Prostate gland (tissue), 2 donors: ENCODE data around the gene CALML3. TPM values are rescaled to one million over a fixed set of nuclear protein-coding genes. Genes with fewer than 3 reads are reported as not detected.

Experiments used
- DNase-seq: peaks from one replicate; pipeline ENCODE4 v3.0.0-alpha.2; 2019; ENCODE audit warnings: low spot score
- H3K27ac ChIP-seq, 2 donors: fragments of 200-600 bp; sonication (generic); 2 replicates each; pipeline ENCODE4 v1.5.1; 2017 to 2019
- H3K27me3 ChIP-seq: fragments of 200-600 bp; sonication (generic); replicated peaks from 2 replicates; pipeline ENCODE4 v1.5.1; 2019; ENCODE audit not compliant: insufficient read depth
- H3K36me3 ChIP-seq, 2 donors: fragments of 200-600 bp; sonication (generic); 1 replicate in 1 of 2; 2 replicates in 1 of 2; pipeline versions ENCODE4 v1.5.1 to v1.8.1; 2017 to 2019
- H3K4me1 ChIP-seq: fragments of 200-600 bp; sonication (generic); replicated peaks from 2 replicates; pipeline ENCODE4 v1.5.1; 2019
- H3K4me3 ChIP-seq, 2 donors: fragments of 200-600 bp; sonication (generic); 2 replicates each; pipeline ENCODE4 v1.5.1; 2017 to 2019
- H3K9me3 ChIP-seq: fragments of 200-600 bp; sonication (generic); 2 replicates; pipeline ENCODE4 v1.5.1; 2017
- CTCF ChIP-seq, 4 experiments: fragments of 200-600 bp in 2 of 4; fragments of 450-650 bp in 2 of 4; sonication (generic) in 2 of 4; IDR thresholded peaks; 1 replicate in 3 of 4; 2 replicates in 1 of 4; pipeline ENCODE4 v1.5.1; 2016 to 2019; ENCODE audit warnings: antibody characterized with exemption in 4 of 4, mild to moderate bottlenecking in 2 of 4, moderate library complexity in 2 of 4
- POLR2A ChIP-seq: fragments of 450-650 bp; IDR thresholded peaks from one replicate; pipeline ENCODE4 v1.6.1; 2016; ENCODE audit warnings: antibody characterized with exemption, mild to moderate bottlenecking
- POLR2AphosphoS5 ChIP-seq: sonication (generic); formaldehyde crosslinking; IDR thresholded peaks from one replicate; pipeline ENCODE4 v1.6.1; 2017; ENCODE audit warnings: antibody characterized with exemption
- WGBS: methylation state at CpG from one replicate; pipeline ENCODE4 v1.1.5; 2018; 5-methylcytosine and 5-hydroxymethylcytosine counted together
- intact Hi-C: fragments of 100-400 bp; cut with DNase I; formaldehyde crosslinking; loops from one replicate; pipeline ENCODE4 v1.14.2; 2022
- total RNA-seq, 2 donors: library from RNA; depleted of rRNA; stranded (reverse); fragments of >200 nt; gene quantifications; one replicate each; pipeline ENCODE4 v1.1.0, GENCODE V29; 2016

CALML3 gene
- total RNA-seq, 2 donors from 2014 or later, result 1.6 to 8.0 TPM

GRCh38 chr10:5499493-5500140 is 25.1 kb upstream of the CALML3 start, which contains the start of gene CALML5:
Gene CALML5 (minus strand): TSS chr10:5499570. CDS start chr10:5499438, 132 bp downstream.
- H3K4me1 ChIP-seq, result peaks cover 21% of the 10 kb centered on the region
- WGBS, result 53% methylated on average over 10 of the region's 10 CpGs
- DNase-seq, result no peak
- no peak within 1 kb of the TSS for H3K27ac ChIP-seq
- intact Hi-C loops, result no loop called here
- H3K4me3 ChIP-seq, result no peak within 1 kb of the TSS
- no peaks in the 10 kb centered on the region for H3K9me3 ChIP-seq
- TF ChIP-seq CTCF (IDR thresholded peaks at IDR 0.05), result no peak
- no peak for TF ChIP-seq POLR2AphosphoS5
- no peak for TF ChIP-seq POLR2A
- H3K36me3 ChIP-seq, result no peaks in the 10 kb centered on the region
- H3K27me3 ChIP-seq, result no peaks in the 10 kb centered on the region

GRCh38 chr10:5500162-5500670 is 24.5 kb upstream of the CALML3 start:
- Histone ChIP-seq H3K27me3 (no peaks in the 10 kb centered on the region), H3K4me1 (peaks cover 21% of the 10 kb centered on the region), H3K9me3 (no peaks in the 10 kb centered on the region), H3K36me3 (no peaks in the 10 kb centered on the region), H3K27ac (no peak overlapping the region), H3K4me3 (no peak overlapping the region)
- TF ChIP-seq CTCF (IDR thresholded peaks at IDR 0.05), result no peak
- no peak for TF ChIP-seq POLR2AphosphoS5
- no peak for TF ChIP-seq POLR2A
- intact Hi-C loops, result no loop called here
- WGBS, result 91% methylated on average over 7 of the region's 7 CpGs
- DNase-seq, result no peak

GRCh38 chr10:5500910-5501309 is 23.9 kb upstream of the CALML3 start:
- Histone ChIP-seq H3K27ac (no peak overlapping the region), H3K4me1 (peaks cover 21% of the 10 kb centered on the region)
- 93% methylated on average over 5 of the region's 5 CpGs for WGBS

GRCh38 chr10:5502061-5502521 is 22.7 kb upstream of the CALML3 start:
- TF ChIP-seq CTCF (IDR thresholded peaks at IDR 0.05), result no peak
- no peak for TF ChIP-seq POLR2A
- TF ChIP-seq POLR2AphosphoS5, result no peak
- Histone ChIP-seq H3K27ac (no peak overlapping the region), H3K27me3 (no peaks in the 10 kb centered on the region), H3K4me3 (no peak overlapping the region), H3K36me3 (no peaks in the 10 kb centered on the region), H3K4me1 (peaks cover 21% of the 10 kb centered on the region), H3K9me3 (no peaks in the 10 kb centered on the region)
- WGBS, result 65% methylated on average over 12 of the region's 12 CpGs
- intact Hi-C loops, result no loop called here
- DNase-seq, result no peak

More at GRCh38 chr10:5500910-5501309, 23.9 kb upstream of the CALML3 start:
- Histone ChIP-seq H3K36me3 (no peaks in the 10 kb centered on the region), H3K27me3 (no peaks in the 10 kb centered on the region), H3K9me3 (no peaks in the 10 kb centered on the region), H3K4me3 (no peak overlapping the region)
- DNase-seq, result no peak
- no peak for TF ChIP-seq POLR2AphosphoS5
- TF ChIP-seq CTCF (IDR thresholded peaks at IDR 0.05), result no peak
- no peak for TF ChIP-seq POLR2A
- intact Hi-C loops, result no loop called here
